B cell (primary cell): ENCODE data around the gene EYS.

Source experiments
- CTCF ChIP-seq: fragments of 200-600 bp; IDR thresholded peaks from one replicate; pipeline ENCODE4 v1.8.0; 2022; ENCODE audit warnings: antibody characterized with exemption, mild to moderate bottlenecking
- EZH2 ChIP-seq: IDR thresholded peaks from 2 replicates; pipeline ENCODE4 v1.6.1; 2012; ENCODE audit warnings: borderline replicate concordance, low read depth, mild to moderate bottlenecking, moderate library complexity, low read length; ENCODE audit not compliant: insufficient read depth, poor library complexity, severe bottlenecking

DNA sequence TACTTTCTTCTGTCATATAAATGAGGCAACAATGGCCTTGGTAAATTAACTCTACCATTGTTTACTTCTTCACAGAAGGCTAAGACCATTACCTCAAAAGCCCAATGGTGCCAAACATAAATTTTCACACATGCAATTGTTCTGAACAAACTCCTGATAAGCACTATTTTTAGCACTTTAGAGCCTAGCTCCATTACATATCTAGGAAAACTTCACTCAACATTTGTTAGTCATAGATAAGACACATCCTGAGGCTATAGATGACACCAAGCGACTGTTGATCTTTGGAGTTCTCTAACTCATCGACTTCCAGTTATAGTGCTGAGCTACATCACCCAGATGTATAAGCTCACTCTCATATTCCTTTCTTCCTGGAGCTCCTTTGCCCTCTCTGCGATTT lies 245.9 kb downstream of the EYS start:
- no peak for TF ChIP-seq CTCF
- no peak for TF ChIP-seq EZH2
